SU-DHL-6 (cell line): Measurements from ENCODE around the gene PTPN14.

Source experiments
- H2AFZ ChIP-seq: fragments of 200-600 bp; sonication (generic); 2 replicates; pipeline ENCODE4 v1.6.1; 2014; ENCODE audit warnings: low read depth, mild to moderate bottlenecking, moderate library complexity, mixed read lengths, antibody characterized with exemption, low read length; ENCODE audit not compliant: severe bottlenecking
- H3F3A ChIP-seq: fragments of 200-600 bp; shearing (Covaris generic); 2 replicates; pipeline ENCODE4 v1.6.0; 2016; ENCODE audit warnings: antibody characterized with exemption, mild to moderate bottlenecking; ENCODE audit not compliant: insufficient read depth
- H3K27ac ChIP-seq: fragments of 200-600 bp; sonication (generic); 2 replicates; pipeline ENCODE4 v1.5.1; 2016; ENCODE audit warnings: low read depth, mild to moderate bottlenecking, low read length, moderate library complexity, mixed read lengths
- H3K27me3 ChIP-seq: fragments of 200-600 bp; sonication (generic), shearing (Covaris generic); 2 replicates; pipeline ENCODE4 v1.6.0; 2014; ENCODE audit warnings: mild to moderate bottlenecking, low read length
- H3K36me3 ChIP-seq: fragments of 200-600 bp; sonication (generic); 2 replicates; pipeline ENCODE4 v1.6.1; 2014; ENCODE audit warnings: mild to moderate bottlenecking, low read length, mixed read lengths
- H3K4me2 ChIP-seq: fragments of 300-600, 200-600 bp; shearing (Covaris generic), sonication (generic); 2 replicates; pipeline ENCODE4 v1.6.0; 2014; ENCODE audit warnings: low read length, low read depth, mild to moderate bottlenecking; ENCODE audit not compliant: poor library complexity, severe bottlenecking
- H3K4me3 ChIP-seq: fragments of 200-600 bp; sonication (generic); 2 replicates; pipeline ENCODE4 v1.5.1; 2014; ENCODE audit warnings: antibody characterized with exemption, low read length, mild to moderate bottlenecking, mixed read lengths; ENCODE audit not compliant: insufficient read depth, poor library complexity, severe bottlenecking
- H3K79me2 ChIP-seq: fragments of 200-600 bp; sonication (generic); 2 replicates; pipeline ENCODE4 v1.6.1; 2014; ENCODE audit warnings: mild to moderate bottlenecking, low read length, moderate library complexity; ENCODE audit not compliant: insufficient read depth
- H3K9ac ChIP-seq: fragments of 200-600 bp; sonication (generic); 2 replicates; pipeline ENCODE4 v1.7.0; 2014; ENCODE audit warnings: mild to moderate bottlenecking, low read length
- H3K9me2 ChIP-seq: fragments of 200-600 bp; sonication (generic); replicated peaks from 2 replicates; pipeline ENCODE4 v1.6.1; 2014; ENCODE audit warnings: low read length; ENCODE audit not compliant: insufficient read depth
- H3K9me3 ChIP-seq: fragments of 200-600 bp; sonication (generic); 2 replicates; pipeline ENCODE4 v1.6.1; 2014; ENCODE audit warnings: low read length, mixed read lengths; ENCODE audit not compliant: insufficient read depth
- H4K20me1 ChIP-seq: fragments of 200-600 bp; sonication (generic); 2 replicates; pipeline ENCODE4 v1.6.1; 2014; ENCODE audit warnings: low read depth, mild to moderate bottlenecking, antibody characterized with exemption, low read length, moderate library complexity, mixed read lengths
- EZH2phosphoT487 ChIP-seq: fragments of 200-600 bp; sonication (generic), shearing (Covaris generic); conservative IDR thresholded peaks from 2 replicates; pipeline ENCODE4 v1.6.1; 2018; ENCODE audit warnings: mild to moderate bottlenecking, antibody characterized with exemption, low read length, moderate library complexity, mixed read lengths
- TF ChIP-seq, protein P1 (sequence below): fragments of 200-600 bp; sonication (generic); IDR thresholded peaks from one replicate; pipeline ENCODE4 v1.5.1; 2017; ENCODE audit warnings: antibody characterized with exemption, mild to moderate bottlenecking, low read length, moderate library complexity; ENCODE audit not compliant: insufficient read depth, poor library complexity, severe bottlenecking

PTPN14 gene

DNA sequence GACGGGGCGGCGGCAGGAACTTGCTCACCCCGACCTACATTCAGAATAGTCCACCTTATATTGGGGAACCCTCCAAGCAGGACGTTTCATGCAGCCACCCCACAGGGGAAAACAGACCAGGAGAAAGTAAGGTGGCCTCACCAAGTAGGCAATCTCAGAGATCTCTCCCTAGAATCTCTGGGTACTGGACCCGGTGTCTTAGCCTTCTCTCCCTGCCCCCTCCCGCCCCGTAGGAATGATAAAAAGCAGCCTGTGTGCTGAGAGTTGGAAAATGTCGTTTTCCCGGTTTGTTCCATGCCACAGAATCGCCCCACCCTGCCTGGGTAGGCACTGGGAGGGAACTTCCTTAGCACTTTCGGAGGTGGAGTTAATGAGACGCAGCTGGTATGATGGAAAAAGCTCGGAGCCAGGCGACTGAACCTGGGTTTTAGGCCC, 789 bp upstream of the PTPN14 start:
- Histone ChIP-seq H3K9me3 (no peaks in the 10 kb centered on the region), H3K27me3 (no peaks in the 10 kb centered on the region), H3F3A (no peaks in the 10 kb centered on the region), H3K27ac (no peak overlapping the region), H3K79me2 (no peaks in the 10 kb centered on the region), H3K36me3 (no peaks in the 10 kb centered on the region), H3K4me2 (no peak overlapping the region), H3K9me2 (no peaks in the 10 kb centered on the region), H3K4me3 (no peak overlapping the region), H3K9ac (no peak overlapping the region), H2AFZ (no peak overlapping the region), H4K20me1 (no peaks in the 10 kb centered on the region)
- TF ChIP-seq, protein P1, sequence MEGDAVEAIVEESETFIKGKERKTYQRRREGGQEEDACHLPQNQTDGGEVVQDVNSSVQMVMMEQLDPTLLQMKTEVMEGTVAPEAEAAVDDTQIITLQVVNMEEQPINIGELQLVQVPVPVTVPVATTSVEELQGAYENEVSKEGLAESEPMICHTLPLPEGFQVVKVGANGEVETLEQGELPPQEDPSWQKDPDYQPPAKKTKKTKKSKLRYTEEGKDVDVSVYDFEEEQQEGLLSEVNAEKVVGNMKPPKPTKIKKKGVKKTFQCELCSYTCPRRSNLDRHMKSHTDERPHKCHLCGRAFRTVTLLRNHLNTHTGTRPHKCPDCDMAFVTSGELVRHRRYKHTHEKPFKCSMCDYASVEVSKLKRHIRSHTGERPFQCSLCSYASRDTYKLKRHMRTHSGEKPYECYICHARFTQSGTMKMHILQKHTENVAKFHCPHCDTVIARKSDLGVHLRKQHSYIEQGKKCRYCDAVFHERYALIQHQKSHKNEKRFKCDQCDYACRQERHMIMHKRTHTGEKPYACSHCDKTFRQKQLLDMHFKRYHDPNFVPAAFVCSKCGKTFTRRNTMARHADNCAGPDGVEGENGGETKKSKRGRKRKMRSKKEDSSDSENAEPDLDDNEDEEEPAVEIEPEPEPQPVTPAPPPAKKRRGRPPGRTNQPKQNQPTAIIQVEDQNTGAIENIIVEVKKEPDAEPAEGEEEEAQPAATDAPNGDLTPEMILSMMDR: no peak
- TF ChIP-seq EZH2phosphoT487: no peak

DNA sequence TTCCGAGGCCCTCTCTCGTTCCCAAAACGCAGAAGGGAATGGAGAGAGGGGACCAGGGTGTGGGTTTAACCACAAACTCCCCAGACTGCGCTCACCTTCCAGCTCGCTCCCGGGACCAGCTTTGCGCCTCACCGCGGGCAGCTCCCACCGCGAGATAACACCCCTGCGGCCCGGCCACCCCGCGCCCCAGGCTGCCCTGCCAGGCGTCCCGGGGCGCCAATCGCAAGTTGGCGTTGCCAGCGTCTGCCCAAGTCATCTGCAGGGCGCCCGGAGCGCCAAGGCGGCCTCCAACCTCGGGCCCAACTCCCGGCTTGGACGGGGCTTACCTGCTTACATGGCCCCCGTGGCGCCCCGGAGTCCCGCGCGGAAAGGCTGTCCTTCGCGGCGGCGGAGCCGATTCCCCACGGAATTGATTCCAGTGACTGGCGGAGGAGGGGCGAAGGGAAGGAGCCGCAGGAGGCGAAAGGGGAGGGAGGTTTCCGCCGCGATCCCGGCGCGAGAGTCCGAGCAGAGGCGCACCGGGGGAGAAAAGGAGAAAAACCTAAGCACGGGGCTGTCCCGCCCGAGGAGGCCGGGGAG, 456 bp downstream of the PTPN14 start:
- no peak for TF ChIP-seq EZH2phosphoT487
- TF ChIP-seq, protein P1: no peak
- Histone ChIP-seq H3K4me3 (no peak overlapping the region), H4K20me1 (no peaks in the 10 kb centered on the region), H2AFZ (no peak overlapping the region), H3K9ac (no peak overlapping the region), H3K27ac (no peak overlapping the region), H3K9me3 (no peaks in the 10 kb centered on the region), H3K27me3 (no peaks in the 10 kb centered on the region), H3K79me2 (no peaks in the 10 kb centered on the region), H3K9me2 (no peaks in the 10 kb centered on the region), H3F3A (no peaks in the 10 kb centered on the region), H3K36me3 (no peaks in the 10 kb centered on the region), H3K4me2 (no peak overlapping the region)

DNA sequence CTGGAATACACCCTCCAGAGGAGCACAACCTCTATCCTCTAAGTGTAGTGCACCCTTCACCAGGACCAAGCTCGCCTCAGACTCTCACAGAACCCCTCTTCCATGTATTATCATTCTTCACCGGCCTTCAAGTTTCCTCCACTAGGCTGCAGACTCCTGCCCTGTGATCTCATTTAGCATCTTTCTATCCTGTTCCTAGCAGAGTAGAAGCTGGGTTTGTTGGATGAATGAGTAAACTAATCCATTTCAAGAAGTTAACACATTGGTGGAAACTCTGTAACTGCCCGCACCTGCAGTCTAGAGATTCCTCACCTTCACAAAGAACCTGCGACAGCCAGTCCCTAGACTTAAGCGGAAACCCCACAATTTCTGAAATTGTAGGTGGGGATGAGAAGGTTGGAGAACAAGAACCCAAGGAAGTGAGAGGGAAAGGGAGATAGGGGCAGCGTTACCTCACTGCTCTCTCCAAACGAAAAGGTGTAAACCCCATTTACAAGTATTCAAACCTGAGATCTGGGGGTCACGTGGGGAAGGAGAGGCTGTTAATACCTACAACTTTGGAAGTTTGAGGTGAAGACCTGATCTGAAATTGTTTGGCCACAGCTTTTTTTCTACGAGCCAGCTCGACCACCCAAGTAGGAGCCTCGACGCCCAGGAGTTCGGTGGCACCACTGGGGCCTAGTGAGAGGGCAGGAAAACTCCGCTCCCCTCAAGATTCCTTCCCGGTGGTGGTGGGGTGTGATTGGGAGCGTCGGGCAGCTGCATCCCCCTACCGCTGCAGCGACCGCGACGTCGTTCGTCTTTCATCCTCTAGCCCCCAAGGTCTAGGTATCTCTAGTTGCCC, 1.2 kb downstream of the PTPN14 start:
- Histone ChIP-seq H3K9me2 (no peaks in the 10 kb centered on the region), H2AFZ (no peak overlapping the region), H4K20me1 (no peaks in the 10 kb centered on the region), H3K79me2 (no peaks in the 10 kb centered on the region), H3K27me3 (no peaks in the 10 kb centered on the region), H3K27ac (no peak overlapping the region), H3F3A (no peaks in the 10 kb centered on the region), H3K36me3 (no peaks in the 10 kb centered on the region), H3K9ac (no peak overlapping the region), H3K4me3 (no peak overlapping the region), H3K9me3 (no peaks in the 10 kb centered on the region), H3K4me2 (no peak overlapping the region)
- TF ChIP-seq, protein P1: no peak
